Sigmoid colon (tissue), 7 donors: ENCODE results near the gene EXOC3L4. TPM values are rescaled to one million over a fixed set of nuclear protein-coding genes. Genes with fewer than 3 reads are reported as not detected.
A peak's percentile ranks its signal among the peaks of the same experiment; 100 is the strongest.

Source experiments
- DNase-seq: peaks from one replicate; pipeline ENCODE4 v3.0.0-alpha.2; 2019
- H3K27ac ChIP-seq, 4 donors: fragments of 200-600 bp; sonication (generic); one replicate each; pipeline ENCODE4 v1.5.1; 2016 to 2019; ENCODE audit warnings: mild to moderate bottlenecking in 1 of 4
- H3K27me3 ChIP-seq, 3 donors: fragments of 200-600 bp; sonication (generic); one replicate each; pipeline ENCODE4 v1.5.1; 2019; ENCODE audit warnings: mild to moderate bottlenecking in 1 of 3
- H3K36me3 ChIP-seq, 4 donors: fragments of 200-600 bp; sonication (generic); one replicate each; pipeline ENCODE4 v1.5.1; 2016 to 2019
- H3K4me1 ChIP-seq, 4 donors: fragments of 200-600 bp; sonication (generic); one replicate each; pipeline ENCODE4 v1.5.1; 2017 to 2019
- H3K4me3 ChIP-seq, 4 donors: fragments of 200-600 bp; sonication (generic); one replicate each; pipeline ENCODE4 v1.5.1; 2017 to 2019; ENCODE audit warnings: mild to moderate bottlenecking in 2 of 4, moderate library complexity in 1 of 4
- H3K9me3 ChIP-seq, 4 donors: fragments of 200-600 bp in 3 of 4; sonication (generic) in 3 of 4; one replicate each; pipeline versions ENCODE4 v1.5.1 to v1.6.1; 2013 to 2019
- CTCF ChIP-seq, 4 experiments: fragments of 450-650 bp in 3 of 4; fragments of 200-600 bp in 1 of 4; IDR thresholded peaks; one replicate each; pipeline ENCODE4 v1.5.1; 2016 to 2019; ENCODE audit warnings: antibody characterized with exemption in 4 of 4, mild to moderate bottlenecking in 3 of 4, moderate library complexity in 2 of 4
- EP300 ChIP-seq, 4 donors: sonication (generic); formaldehyde crosslinking; IDR thresholded peaks; one replicate each; pipeline ENCODE4 v1.6.1; 2017; ENCODE audit warnings: antibody characterized with exemption in 4 of 4
- POLR2A ChIP-seq, 2 donors: fragments of 450-650 bp; IDR thresholded peaks; one replicate each; pipeline ENCODE4 v1.6.1; 2016; ENCODE audit warnings: antibody characterized with exemption in 2 of 2, mild to moderate bottlenecking in 2 of 2, moderate library complexity in 2 of 2
- POLR2AphosphoS5 ChIP-seq, 4 donors: sonication (generic); formaldehyde crosslinking; IDR thresholded peaks; one replicate each; pipeline ENCODE4 v1.6.1; 2017; ENCODE audit warnings: antibody characterized with exemption in 4 of 4
- WGBS, 2 donors: extraction: QIAGEN DNeasy Blood & Tissue Kit; methylation state at CpG; one replicate each; pipeline ENCODE4 v1.1.7; 2013; 5-methylcytosine and 5-hydroxymethylcytosine counted together
- intact Hi-C: fragments of 100-400 bp; cut with DNase I; formaldehyde crosslinking; loops from one replicate; pipeline ENCODE4 v1.15.1; 2023
- polyA plus RNA-seq, 3 donors: library from polyadenylated mRNA; stranded (reverse); fragments of 200-250 nt; gene quantifications; one replicate each; pipeline ENCODE4 v1.2.3, GENCODE V29; 2013
- total RNA-seq, 4 donors: library from RNA; depleted of rRNA; stranded (reverse); fragments of >200 nt; gene quantifications; one replicate each; pipeline ENCODE4 v1.1.0, GENCODE V29; 2016
- donor health status: healthy with polysubstance abuse.
- donor health status: Bipolar disorder and iron deficiency.
- donor health status: healthy.

The EXOC3L4 gene
- total and polyA plus RNA-seq, 7 donors = 0.36 to 23.8 (median 1.8) TPM

GRCh38 chr14:103137689-103138300, 43.3 kb downstream of the EXOC3L4 start:
- DNase-seq = no peak

GRCh38 chr14:103138301-103139131, 44.0 kb downstream of the EXOC3L4 start:
- Histone ChIP-seq H3K4me3 (peak overlapping the region in 3 of 4 donors; percentile 21 to 31 (median 26)), H3K27ac (peak overlapping the region; percentile 7 to 72 (median 44)), H3K36me3 (peaks cover 0 to 26% (median 0%) of the 10 kb centered on the region in 4 donors), H3K9me3 (no peaks in the 10 kb centered on the region), H3K27me3 (peaks cover 0 to 10% (median 0%) of the 10 kb centered on the region in 3 donors), H3K4me1 (peaks cover 0 to 48% (median 34%) of the 10 kb centered on the region in 4 donors)
- TF ChIP-seq POLR2AphosphoS5 (IDR thresholded peaks at IDR 0.05) (no peak), CTCF (IDR thresholded peaks at IDR 0.05) (no peak), EP300 (IDR thresholded peaks at IDR 0.05) (no peak), POLR2A (IDR thresholded peaks at IDR 0.05) (no peak)
- intact Hi-C loops = no loop called here
- DNase-seq = no peak
- 35 to 42% methylated on average over 66 of the region's 66 CpGs for WGBS, 2 donors

More at GRCh38 chr14:103137689-103138300, 43.3 kb downstream of the EXOC3L4 start:
- Histone ChIP-seq H3K4me3 (no peak overlapping the region), H3K4me1 (peaks cover 0 to 53% (median 36%) of the 10 kb centered on the region in 4 donors), H3K9me3 (no peaks in the 10 kb centered on the region), H3K27ac (peak overlapping the region; percentile 7 to 72 (median 44)), H3K27me3 (peaks cover 0 to 10% (median 0%) of the 10 kb centered on the region in 3 donors), H3K36me3 (peaks cover 0 to 33% (median 2%) of the 10 kb centered on the region in 4 donors)
- intact Hi-C loops = no loop called here
- peak in 2 of 4 donors; percentile 57 to 67 for TF ChIP-seq POLR2AphosphoS5 (IDR thresholded peaks at IDR 0.05)
- TF ChIP-seq CTCF (IDR thresholded peaks at IDR 0.05) = no peak
- WGBS, 2 donors = 81 to 86% methylated on average over 22 of the region's 22 CpGs

- no peak for DNase-seq
- Histone ChIP-seq H3K27me3 (peaks cover 0 to 10% (median 0%) of the 10 kb centered on the region in 3 donors), H3K27ac (peak overlapping the region in 3 of 4 donors; percentile 7 to 72 (median 58)), H3K4me1 (peaks cover 0 to 48% (median 34%) of the 10 kb centered on the region in 4 donors), H3K4me3 (peak overlapping the region in 3 of 4 donors; percentile 21 to 31 (median 26)), H3K9me3 (no peaks in the 10 kb centered on the region), H3K36me3 (peaks cover 0 to 17% (median 0%) of the 10 kb centered on the region in 4 donors)
- TF ChIP-seq EP300 (IDR thresholded peaks at IDR 0.05) (no peak), POLR2AphosphoS5 (IDR thresholded peaks at IDR 0.05) (peak in 2 of 4 donors; percentile 19 to 44), CTCF (IDR thresholded peaks at IDR 0.05) (no peak)
- intact Hi-C loops = no loop called here
- WGBS, 2 donors = 58 to 70% methylated on average over 29 of the region's 29 CpGs
These were observed 44.9 kb downstream of the EXOC3L4 start for GRCh38 chr14:103139132-103140025.

- TF ChIP-seq POLR2A (IDR thresholded peaks at IDR 0.05) (no peak), EP300 (IDR thresholded peaks at IDR 0.05) (no peak), POLR2AphosphoS5 (IDR thresholded peaks at IDR 0.05) (no peak), CTCF (IDR thresholded peaks at IDR 0.05) (no peak)
- Histone ChIP-seq H3K4me3 (no peak overlapping the region), H3K4me1 (peaks cover 0 to 47% (median 34%) of the 10 kb centered on the region in 4 donors), H3K27ac (no peak overlapping the region), H3K27me3 (peaks cover 0 to 11% (median 0%) of the 10 kb centered on the region in 3 donors), H3K36me3 (peaks cover 0 to 7% (median 0%) of the 10 kb centered on the region in 4 donors), H3K9me3 (no peaks in the 10 kb centered on the region)
- no peak for DNase-seq
- WGBS, 2 donors = 35 to 46% methylated on average over 12 of the region's 12 CpGs
- intact Hi-C loops = no loop called here
These were observed 46.0 kb downstream of the EXOC3L4 start for GRCh38 chr14:103140316-103141109.
